ENCODE results near the gene ZNF740. TPM values are rescaled to one million over a fixed set of nuclear protein-coding genes. Genes with fewer than 3 reads are reported as not detected.

ZNF740 gene
- total and polyA plus RNA-seq, 8 donors, result 4.0 to 37.5 (median 4.5) TPM

DNA sequence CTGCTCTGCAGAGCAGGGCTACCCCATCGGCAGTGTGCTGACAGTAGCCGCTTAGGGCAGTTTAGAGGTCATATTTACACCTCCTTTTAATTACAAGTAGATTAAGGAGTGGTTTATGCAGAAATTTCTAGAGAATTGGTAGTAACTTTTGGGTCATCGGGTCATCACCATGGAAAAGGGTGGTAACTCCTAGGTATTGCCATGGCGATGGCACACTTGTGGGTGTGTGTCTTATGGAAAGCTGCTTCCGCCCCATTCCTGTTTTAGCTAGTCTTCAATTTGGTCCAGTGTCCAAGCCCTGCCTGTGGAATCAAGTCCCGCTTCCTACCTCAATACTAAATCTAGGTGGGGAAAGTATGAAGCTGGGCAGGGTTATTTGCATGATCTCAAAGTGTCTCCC is 29.5 kb upstream of the ZNF740 start:
- WGBS, 5 donors, result 78 to 90% (median 81%) methylated on average over 6 of the region's 6 CpGs
- H3K36me3 ChIP-seq, result no peaks in the 10 kb centered on the region
- H3K27me3 ChIP-seq, result no peaks in the 10 kb centered on the region
- no peak overlapping the region for H3K4me3 ChIP-seq
- H3K27ac ChIP-seq, result no peak overlapping the region
- TF ChIP-seq EP300 (IDR thresholded peaks at IDR 0.05) (no peak), POLR2A (IDR thresholded peaks at IDR 0.05) (no peak), POLR2AphosphoS5 (IDR thresholded peaks at IDR 0.05) (no peak)
- TF ChIP-seq, protein P1, sequence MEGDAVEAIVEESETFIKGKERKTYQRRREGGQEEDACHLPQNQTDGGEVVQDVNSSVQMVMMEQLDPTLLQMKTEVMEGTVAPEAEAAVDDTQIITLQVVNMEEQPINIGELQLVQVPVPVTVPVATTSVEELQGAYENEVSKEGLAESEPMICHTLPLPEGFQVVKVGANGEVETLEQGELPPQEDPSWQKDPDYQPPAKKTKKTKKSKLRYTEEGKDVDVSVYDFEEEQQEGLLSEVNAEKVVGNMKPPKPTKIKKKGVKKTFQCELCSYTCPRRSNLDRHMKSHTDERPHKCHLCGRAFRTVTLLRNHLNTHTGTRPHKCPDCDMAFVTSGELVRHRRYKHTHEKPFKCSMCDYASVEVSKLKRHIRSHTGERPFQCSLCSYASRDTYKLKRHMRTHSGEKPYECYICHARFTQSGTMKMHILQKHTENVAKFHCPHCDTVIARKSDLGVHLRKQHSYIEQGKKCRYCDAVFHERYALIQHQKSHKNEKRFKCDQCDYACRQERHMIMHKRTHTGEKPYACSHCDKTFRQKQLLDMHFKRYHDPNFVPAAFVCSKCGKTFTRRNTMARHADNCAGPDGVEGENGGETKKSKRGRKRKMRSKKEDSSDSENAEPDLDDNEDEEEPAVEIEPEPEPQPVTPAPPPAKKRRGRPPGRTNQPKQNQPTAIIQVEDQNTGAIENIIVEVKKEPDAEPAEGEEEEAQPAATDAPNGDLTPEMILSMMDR (IDR thresholded peaks at IDR 0.05), result no peak
- H3K9me3 ChIP-seq, result no peaks in the 10 kb centered on the region
- DNase-seq, result no peak
- H3K4me1 ChIP-seq, result no peaks in the 10 kb centered on the region
- intact Hi-C loops (cut with DNase I; ENCODE audit: low total_unique reads), result no loop called here

DNA sequence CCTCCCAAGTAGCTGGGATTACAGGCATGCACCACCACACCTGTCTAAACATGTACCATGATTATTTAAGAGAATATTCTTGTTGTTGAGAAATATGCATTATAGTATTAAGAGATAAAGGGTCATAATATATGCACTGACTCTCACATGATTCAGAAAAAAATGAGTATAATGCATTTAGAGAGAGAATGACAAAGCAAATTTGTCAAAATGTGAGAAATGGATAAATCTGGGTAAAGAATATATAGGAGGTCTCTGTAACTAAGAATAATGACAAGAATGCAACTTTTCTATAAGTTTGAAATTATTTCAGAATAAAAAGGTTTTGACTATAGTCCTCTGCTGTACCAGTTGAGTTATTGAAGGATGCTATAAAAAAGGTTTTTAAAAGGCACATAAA is 28.1 kb upstream of the ZNF740 start:
- H3K36me3 ChIP-seq, result peaks cover 0 to 7% (median 0%) of the 10 kb centered on the region in 4 donors
- no peak overlapping the region for H3K27ac ChIP-seq
- intact Hi-C loops (cut with DNase I; ENCODE audit: low total_unique reads), result no loop called here
- TF ChIP-seq EP300 (IDR thresholded peaks at IDR 0.05) (no peak), POLR2AphosphoS5 (IDR thresholded peaks at IDR 0.05) (no peak), POLR2A (IDR thresholded peaks at IDR 0.05) (no peak)
- TF ChIP-seq, protein P1 (IDR thresholded peaks at IDR 0.05), result no peak
- no peaks in the 10 kb centered on the region for H3K4me1 ChIP-seq
- no peaks in the 10 kb centered on the region for H3K27me3 ChIP-seq
- DNase-seq, result no peak
- H3K4me3 ChIP-seq, result no peak overlapping the region
- no peaks in the 10 kb centered on the region for H3K9me3 ChIP-seq

- TF ChIP-seq POLR2AphosphoS5 (IDR thresholded peaks at IDR 0.05) (peak in 1 of 3 donors; percentile 55), EP300 (IDR thresholded peaks at IDR 0.05) (no peak), POLR2A (IDR thresholded peaks at IDR 0.05) (no peak)
- TF ChIP-seq, protein P1 (IDR thresholded peaks at IDR 0.05), result peak in 5 of 7 experiments; percentile 94 to 99 (median 97)
- no peak overlapping the region for H3K4me3 ChIP-seq
- 12 to 20% (median 18%) methylated on average over 14 of the region's 14 CpGs for WGBS, 5 donors
- intact Hi-C loops (cut with DNase I; ENCODE audit: low total_unique reads), result loop anchor here (5.0 kb wide), 1 partner anchor 38 kb away; no protein-coding TSS in a partner anchor
- no peaks in the 10 kb centered on the region for H3K27me3 ChIP-seq
- peaks cover 0 to 15% (median 3%) of the 10 kb centered on the region in 4 donors for H3K36me3 ChIP-seq
- DNase-seq, result peak; percentile 89 to 92
- H3K9me3 ChIP-seq, result no peaks in the 10 kb centered on the region
- peaks cover 0 to 11% (median 7%) of the 10 kb centered on the region in 4 donors for H3K4me1 ChIP-seq
- peak overlapping the region in 1 of 5 donors; percentile 11 for H3K27ac ChIP-seq
Observed at GRCh38 chr12:53159195-53159839, 21.2 kb upstream of the ZNF740 start.

GRCh38 chr12:53160000-53160399 is 20.5 kb upstream of the ZNF740 start:
- no peak overlapping the region for H3K4me3 ChIP-seq
- intact Hi-C loops (cut with DNase I; ENCODE audit: low total_unique reads), result loop anchor here (5.0 kb wide), 1 partner anchor 37 kb away; no protein-coding TSS in a partner anchor
- H3K27ac ChIP-seq, result peak overlapping the region in 1 of 5 donors; percentile 11
- DNase-seq, result no peak
- peaks cover 0 to 11% (median 7%) of the 10 kb centered on the region in 4 donors for H3K4me1 ChIP-seq
- peaks cover 0 to 15% (median 3%) of the 10 kb centered on the region in 4 donors for H3K36me3 ChIP-seq
- TF ChIP-seq EP300 (IDR thresholded peaks at IDR 0.05) (no peak), POLR2AphosphoS5 (IDR thresholded peaks at IDR 0.05) (no peak), POLR2A (IDR thresholded peaks at IDR 0.05) (no peak)
- TF ChIP-seq, protein P1 (IDR thresholded peaks at IDR 0.05), result no peak
- H3K9me3 ChIP-seq, result no peaks in the 10 kb centered on the region
- WGBS, 5 donors, result 81 to 86% (median 84%) methylated on average over 16 of the region's 16 CpGs
- no peaks in the 10 kb centered on the region for H3K27me3 ChIP-seq
